Pancreas (tissue), 10 donors: Measurements from ENCODE around the gene ERI3. TPM values are rescaled to one million over a fixed set of nuclear protein-coding genes. Genes with fewer than 3 reads are reported as not detected.
A peak's percentile ranks its signal among the peaks of the same experiment; 100 is the strongest.

Source experiments
- ATAC-seq, 4 donors: fragments of 200-7000 bp; cut with Tn5 transposase; one replicate each; pipeline versions ENCODE4 v1.8.0 to v1.9.1; 2020; ENCODE audit warnings: mild to moderate bottlenecking in 4 of 4, moderate library complexity in 4 of 4
- DNase-seq, 6 donors: peaks; one replicate each; pipeline ENCODE4 v3.0.0-alpha.2; 2020
- FAIRE-seq: peaks from 2 replicates; lab custom pipeline; 2012; peaks lifted over from hg19 to GRCh38; lab: Jason Lieb, UNC
- H3K27ac ChIP-seq, 4 donors: fragments of 200-600 bp; sonication (generic); 1 replicate in 3 of 4; 2 replicates in 1 of 4; pipeline versions ENCODE4 v1.5.0 to v1.8.0; 2020
- H3K27me3 ChIP-seq, 4 donors: fragments of 200-600 bp; one replicate each; pipeline ENCODE4 v1.8.0; 2021
- H3K36me3 ChIP-seq, 3 donors: fragments of 200-600 bp; sonication (generic) in 1 of 3; one replicate each; pipeline versions ENCODE4 v1.5.0 to v1.8.0; 2020 to 2021
- H3K4me1 ChIP-seq, 3 donors: fragments of 200-600 bp; one replicate each; pipeline ENCODE4 v1.8.0; 2021
- H3K4me3 ChIP-seq, 4 donors: fragments of 200-600 bp; sonication (generic) in 2 of 4; one replicate each; pipeline versions ENCODE4 v1.5.0 to v1.8.0; 2020 to 2021
- H3K9me3 ChIP-seq, 4 donors: fragments of 200-600 bp; one replicate each; pipeline ENCODE4 v1.8.0; 2021
- WGBS, 2 donors: extraction: QIAGEN DNeasy Blood & Tissue Kit; methylation state at CpG; one replicate each; pipeline ENCODE4 v1.1.7; 2013; 5-methylcytosine and 5-hydroxymethylcytosine counted together
- intact Hi-C, 3 donors: fragments of 100-400 bp; cut with DNase I; formaldehyde crosslinking; loops; one replicate each; pipeline versions ENCODE4 v1.11.1 to v1.14.2; 2022
- polyA plus RNA-seq, 2 donors: library from polyadenylated mRNA; stranded (reverse); fragments of 200-250 nt; gene quantifications; one replicate each; pipeline ENCODE4 v1.2.3, GENCODE V29; 2013
- total RNA-seq, 6 donors: library from RNA; stranded (reverse); fragmentation: NEBNext Ultra II Directional in 4 of 6; extraction: Animal tissue kit (Norgen Biotek cat#: 25700) in 4 of 6; gene quantifications; one replicate each; pipeline versions ENCODE4 v1.2.1 to v1.2.4, GENCODE V29; 2021 to 2023
- TF ChIP-seq, protein P1 (sequence below), 4 donors: fragments of 200-600 bp; sonication (generic) in 3 of 4; IDR thresholded peaks; one replicate each; pipeline versions ENCODE4 v1.5.0 to v1.8.0; 2021; ENCODE audit warnings: antibody characterized with exemption in 4 of 4
- donor health status: healthy with polysubstance abuse.
- donor health status: DM: no; HTN: no; CAD: no; lungs with moderate emphysema.
- donor health status: DM: no; HTN: no; CAD: no.
- donor health status: control.
- donor health status: control.
- donor health status: Bipolar disorder and iron deficiency.
- donor health status: DM: yes; HTN: yes; CAD: no.
- donor health status: DM: no; HTN: no; CAD: no.
- donor health status: DM: no; HTN: no; CAD: no.
- donor health status: DM: yes; HTN: yes; CAD: no.

ERI3 gene
- total and polyA plus RNA-seq, 8 donors, result 18.9 to 33.7 (median 21.8) TPM

DNA sequence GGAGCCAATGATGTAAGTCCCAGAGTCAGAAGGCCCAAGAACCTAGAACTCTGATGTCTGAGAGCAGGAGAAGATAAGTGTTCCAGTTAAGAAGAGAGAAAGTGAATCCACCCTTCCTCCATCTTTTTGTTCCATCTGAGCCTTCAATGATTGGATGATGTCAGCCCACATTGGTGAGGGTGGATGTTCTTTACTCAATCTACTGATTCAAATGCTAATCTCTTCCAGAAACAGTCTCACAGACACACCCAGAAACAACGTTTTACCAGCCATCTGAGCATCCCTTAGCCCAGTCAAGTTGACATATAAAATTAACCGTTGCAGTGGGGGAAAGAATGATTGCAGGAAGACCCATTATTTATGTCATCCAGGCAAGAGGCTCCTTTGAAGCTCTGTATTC, 33.5 kb upstream of the ERI3 start:
- no peak for ATAC-seq

DNA sequence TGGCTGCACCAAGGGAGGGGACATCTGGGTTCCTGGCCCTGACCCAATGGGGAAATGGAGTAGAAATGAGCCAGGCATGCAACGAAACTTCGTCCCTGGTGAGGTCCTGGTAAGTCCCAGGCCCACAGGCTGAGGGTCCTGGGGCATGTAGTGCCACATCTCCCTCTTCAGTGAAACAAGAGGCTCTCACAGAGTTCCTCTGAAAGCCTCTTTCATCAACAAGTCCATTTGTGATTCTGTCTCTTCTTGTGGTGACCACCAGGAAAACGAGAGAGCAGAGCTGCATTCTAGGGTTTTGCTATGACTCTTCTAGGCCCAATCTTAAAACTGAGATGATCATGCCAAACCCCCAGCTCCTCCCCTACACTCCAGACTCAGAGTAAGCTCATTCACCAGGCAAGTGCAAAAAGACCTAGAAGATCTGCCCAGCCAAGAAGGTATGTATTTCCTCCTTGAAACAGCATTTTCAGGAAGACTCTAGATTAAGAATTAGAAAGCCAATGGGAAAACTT, 25.7 kb upstream of the ERI3 start:
- Histone ChIP-seq H3K36me3 (no peaks in the 10 kb centered on the region), H3K4me3 (no peak overlapping the region), H3K27me3 (no peaks in the 10 kb centered on the region), H3K4me1 (no peaks in the 10 kb centered on the region), H3K27ac (no peak overlapping the region), H3K9me3 (no peaks in the 10 kb centered on the region)
- intact Hi-C loops, result no loop called here
- no peak for FAIRE-seq
- TF ChIP-seq, protein P1, sequence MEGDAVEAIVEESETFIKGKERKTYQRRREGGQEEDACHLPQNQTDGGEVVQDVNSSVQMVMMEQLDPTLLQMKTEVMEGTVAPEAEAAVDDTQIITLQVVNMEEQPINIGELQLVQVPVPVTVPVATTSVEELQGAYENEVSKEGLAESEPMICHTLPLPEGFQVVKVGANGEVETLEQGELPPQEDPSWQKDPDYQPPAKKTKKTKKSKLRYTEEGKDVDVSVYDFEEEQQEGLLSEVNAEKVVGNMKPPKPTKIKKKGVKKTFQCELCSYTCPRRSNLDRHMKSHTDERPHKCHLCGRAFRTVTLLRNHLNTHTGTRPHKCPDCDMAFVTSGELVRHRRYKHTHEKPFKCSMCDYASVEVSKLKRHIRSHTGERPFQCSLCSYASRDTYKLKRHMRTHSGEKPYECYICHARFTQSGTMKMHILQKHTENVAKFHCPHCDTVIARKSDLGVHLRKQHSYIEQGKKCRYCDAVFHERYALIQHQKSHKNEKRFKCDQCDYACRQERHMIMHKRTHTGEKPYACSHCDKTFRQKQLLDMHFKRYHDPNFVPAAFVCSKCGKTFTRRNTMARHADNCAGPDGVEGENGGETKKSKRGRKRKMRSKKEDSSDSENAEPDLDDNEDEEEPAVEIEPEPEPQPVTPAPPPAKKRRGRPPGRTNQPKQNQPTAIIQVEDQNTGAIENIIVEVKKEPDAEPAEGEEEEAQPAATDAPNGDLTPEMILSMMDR (IDR thresholded peaks at IDR 0.05), result no peak
- no peak for DNase-seq
- 68 to 79% methylated on average over 3 of the region's 3 CpGs for WGBS, 2 donors
- no peak for ATAC-seq

More for the DNA sequence above, 33.5 kb upstream of the ERI3 start:
- Histone ChIP-seq H3K4me1 (no peaks in the 10 kb centered on the region), H3K27me3 (no peaks in the 10 kb centered on the region), H3K27ac (no peak overlapping the region), H3K36me3 (no peaks in the 10 kb centered on the region), H3K9me3 (no peaks in the 10 kb centered on the region), H3K4me3 (no peak overlapping the region)
- FAIRE-seq (no peak), DNase-seq (no peak)
- WGBS, 2 donors, result 49 to 56% methylated on average over 2 of the region's 2 CpGs
- TF ChIP-seq, protein P1 (IDR thresholded peaks at IDR 0.05), result no peak
- intact Hi-C loops, result no loop called here

DNA sequence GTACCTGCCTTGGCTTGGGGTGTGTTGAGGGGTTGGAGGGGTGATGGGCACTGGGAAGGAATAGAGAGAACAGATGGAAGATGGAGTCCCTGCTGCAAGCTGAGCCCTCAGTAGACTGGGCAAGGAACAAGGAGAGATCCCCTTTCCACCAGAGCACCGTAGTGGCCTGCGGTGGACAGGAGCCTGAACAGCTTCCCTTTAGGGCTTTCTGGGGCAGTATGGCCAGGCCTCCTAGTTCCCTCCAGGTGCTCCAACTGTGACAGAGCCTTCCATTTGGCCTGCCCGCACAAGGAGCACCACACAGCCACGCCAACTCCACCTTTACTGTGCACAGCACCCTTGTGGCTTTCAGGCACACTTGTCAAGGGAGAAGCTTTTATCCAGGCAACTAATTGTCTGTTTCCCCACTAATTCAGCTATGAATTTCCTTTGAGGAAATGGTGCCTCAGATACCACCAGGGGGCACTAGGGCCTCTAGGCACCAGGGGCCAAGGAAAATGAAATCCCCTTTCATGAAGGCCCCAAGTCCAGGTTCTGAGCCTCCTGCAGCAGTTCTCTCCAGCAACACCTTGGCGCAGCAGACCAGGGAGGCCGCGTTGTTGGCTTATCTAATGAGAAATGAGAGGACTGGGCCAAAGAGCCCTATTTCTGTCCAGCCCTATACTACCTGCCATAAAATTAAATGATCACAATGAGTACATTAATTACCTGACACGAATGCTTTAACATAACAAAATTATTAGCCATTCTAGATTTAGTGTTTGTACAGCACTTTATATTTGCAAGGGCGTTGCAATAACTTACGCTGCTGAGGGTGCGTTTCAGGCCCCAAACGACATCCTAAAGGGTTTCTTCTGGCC, 23.1 kb upstream of the ERI3 start:
- Histone ChIP-seq H3K4me1 (no peaks in the 10 kb centered on the region), H3K36me3 (no peaks in the 10 kb centered on the region), H3K4me3 (no peak overlapping the region), H3K9me3 (no peaks in the 10 kb centered on the region), H3K27ac (no peak overlapping the region), H3K27me3 (no peaks in the 10 kb centered on the region)
- intact Hi-C loops, result loop anchor here in 2 of 3 donors (5.0 to 10.0 kb wide), 2 partner anchors 217 to 219 kb away; no protein-coding TSS in a partner anchor
- TF ChIP-seq, protein P1 (IDR thresholded peaks at IDR 0.05), result peak; percentile 43 to 57 (median 48)
- WGBS, 2 donors, result 63 to 64% methylated on average over 12 of the region's 12 CpGs
- ATAC-seq, result peak in 3 of 4 donors; percentile 70 to 82 (median 74)
- DNase-seq, result peak in 4 of 6 donors; percentile 11 to 59 (median 38)
- FAIRE-seq, result no peak

DNA sequence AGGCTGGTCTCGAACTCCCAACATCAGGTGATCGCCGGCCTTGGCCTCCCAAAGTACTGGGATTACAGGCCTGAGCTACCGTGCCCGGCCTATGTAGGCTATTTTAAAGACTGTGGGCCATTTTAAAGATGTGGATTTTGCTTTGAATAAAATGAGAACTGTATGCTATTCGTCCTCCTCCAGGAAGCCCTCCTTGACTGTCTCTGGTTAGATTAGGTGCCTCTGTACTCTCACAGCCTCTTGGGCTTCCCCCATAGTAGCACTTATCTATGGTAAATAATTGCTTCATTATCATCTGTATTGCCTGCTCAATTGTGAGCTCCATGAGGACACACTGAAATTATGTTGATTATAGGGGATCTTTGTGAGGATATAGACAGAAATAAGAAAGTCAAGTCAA, 20.5 kb upstream of the ERI3 start:
- DNase-seq (no peak), FAIRE-seq (no peak), ATAC-seq (no peak)
- intact Hi-C loops, result loop anchor here in 2 of 3 donors (5.0 to 10.0 kb wide), 2 partner anchors 219 to 222 kb away; no protein-coding TSS in a partner anchor
- no peaks in the 10 kb centered on the region for H3K9me3 ChIP-seq
- H3K4me1 ChIP-seq, result no peaks in the 10 kb centered on the region
- WGBS, 2 donors, result 87 to 90% methylated on average over 6 of the region's 6 CpGs
- H3K27ac ChIP-seq, result no peak overlapping the region
- H3K4me3 ChIP-seq, result no peak overlapping the region
- TF ChIP-seq, protein P1 (IDR thresholded peaks at IDR 0.05), result no peak
- H3K36me3 ChIP-seq, result no peaks in the 10 kb centered on the region
- H3K27me3 ChIP-seq, result no peaks in the 10 kb centered on the region
